ENCODE data around the gene TMEM200C.

- TF ChIP-seq, protein P1, sequence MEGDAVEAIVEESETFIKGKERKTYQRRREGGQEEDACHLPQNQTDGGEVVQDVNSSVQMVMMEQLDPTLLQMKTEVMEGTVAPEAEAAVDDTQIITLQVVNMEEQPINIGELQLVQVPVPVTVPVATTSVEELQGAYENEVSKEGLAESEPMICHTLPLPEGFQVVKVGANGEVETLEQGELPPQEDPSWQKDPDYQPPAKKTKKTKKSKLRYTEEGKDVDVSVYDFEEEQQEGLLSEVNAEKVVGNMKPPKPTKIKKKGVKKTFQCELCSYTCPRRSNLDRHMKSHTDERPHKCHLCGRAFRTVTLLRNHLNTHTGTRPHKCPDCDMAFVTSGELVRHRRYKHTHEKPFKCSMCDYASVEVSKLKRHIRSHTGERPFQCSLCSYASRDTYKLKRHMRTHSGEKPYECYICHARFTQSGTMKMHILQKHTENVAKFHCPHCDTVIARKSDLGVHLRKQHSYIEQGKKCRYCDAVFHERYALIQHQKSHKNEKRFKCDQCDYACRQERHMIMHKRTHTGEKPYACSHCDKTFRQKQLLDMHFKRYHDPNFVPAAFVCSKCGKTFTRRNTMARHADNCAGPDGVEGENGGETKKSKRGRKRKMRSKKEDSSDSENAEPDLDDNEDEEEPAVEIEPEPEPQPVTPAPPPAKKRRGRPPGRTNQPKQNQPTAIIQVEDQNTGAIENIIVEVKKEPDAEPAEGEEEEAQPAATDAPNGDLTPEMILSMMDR (IDR thresholded peaks at IDR 0.05): no peak
- no peak for TF ChIP-seq EZH2 (IDR thresholded peaks at IDR 0.05; ENCODE audit: borderline replicate concordance, insufficient read depth, low read depth, low read length, poor library complexity, severe bottlenecking)
Observed at GRCh38 chr18:5895299-5895875, at the start of gene TMEM200C.
